ENCODE measurements around the gene FASN.

FASN gene

GRCh38 chr17:82108038-82108437 lies 10.0 kb upstream of the FASN start:
- Histone ChIP-seq H3K4me1 (ENCODE audit: low read depth, poor library complexity, severe bottlenecking) (peaks cover 15% of the 10 kb centered on the region), H3K4me3 (IDR thresholded peaks at IDR 0.05; ENCODE audit: insufficient read depth, low read depth, low read length) (no peak overlapping the region), H3K27ac (no peak overlapping the region), H3K4me2 (no peak overlapping the region), H3K9ac (no peak overlapping the region), H3K36me3 (ENCODE audit: insufficient read depth) (no peaks in the 10 kb centered on the region), H3K79me2 (ENCODE audit: insufficient read depth, low read depth) (0 out of 2 replicates have a peak, but pooled peaks cover under 1% of the 10 kb centered on the region), H4K20me1 (ENCODE audit: insufficient read depth) (no peaks in the 10 kb centered on the region), H2AFZ (ENCODE audit: low read depth) (no peak overlapping the region), H3K27me3 (ENCODE audit: insufficient read depth, low read depth) (no peaks in the 10 kb centered on the region)
- TF ChIP-seq, protein P1, sequence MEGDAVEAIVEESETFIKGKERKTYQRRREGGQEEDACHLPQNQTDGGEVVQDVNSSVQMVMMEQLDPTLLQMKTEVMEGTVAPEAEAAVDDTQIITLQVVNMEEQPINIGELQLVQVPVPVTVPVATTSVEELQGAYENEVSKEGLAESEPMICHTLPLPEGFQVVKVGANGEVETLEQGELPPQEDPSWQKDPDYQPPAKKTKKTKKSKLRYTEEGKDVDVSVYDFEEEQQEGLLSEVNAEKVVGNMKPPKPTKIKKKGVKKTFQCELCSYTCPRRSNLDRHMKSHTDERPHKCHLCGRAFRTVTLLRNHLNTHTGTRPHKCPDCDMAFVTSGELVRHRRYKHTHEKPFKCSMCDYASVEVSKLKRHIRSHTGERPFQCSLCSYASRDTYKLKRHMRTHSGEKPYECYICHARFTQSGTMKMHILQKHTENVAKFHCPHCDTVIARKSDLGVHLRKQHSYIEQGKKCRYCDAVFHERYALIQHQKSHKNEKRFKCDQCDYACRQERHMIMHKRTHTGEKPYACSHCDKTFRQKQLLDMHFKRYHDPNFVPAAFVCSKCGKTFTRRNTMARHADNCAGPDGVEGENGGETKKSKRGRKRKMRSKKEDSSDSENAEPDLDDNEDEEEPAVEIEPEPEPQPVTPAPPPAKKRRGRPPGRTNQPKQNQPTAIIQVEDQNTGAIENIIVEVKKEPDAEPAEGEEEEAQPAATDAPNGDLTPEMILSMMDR (conservative IDR thresholded peaks at IDR 0.05; ENCODE audit: low read depth, low read length): no peak

- TF ChIP-seq, protein P1 (conservative IDR thresholded peaks at IDR 0.05; ENCODE audit: low read depth, low read length): no peak
- no peaks in the 10 kb centered on the region for H3K27me3 ChIP-seq (ENCODE audit: insufficient read depth, low read depth)
These were observed 9.4 kb upstream of the FASN start for GRCh38 chr17:82107341-82107860.

GRCh38 chr17:82106688-82107305 lies 8.8 kb upstream of the FASN start:
- Histone ChIP-seq H3K36me3 (ENCODE audit: insufficient read depth) (no peaks in the 10 kb centered on the region), H3K4me1 (ENCODE audit: low read depth, poor library complexity, severe bottlenecking) (peaks cover 15% of the 10 kb centered on the region)

More at GRCh38 chr17:82107341-82107860, 9.4 kb upstream of the FASN start:
- Histone ChIP-seq H4K20me1 (ENCODE audit: insufficient read depth) (no peaks in the 10 kb centered on the region), H3K79me2 (ENCODE audit: insufficient read depth, low read depth) (0 out of 2 replicates have a peak, but pooled peaks cover 4% of the 10 kb centered on the region), H3K4me2 (no peak overlapping the region), H3K9ac (no peak overlapping the region), H3K4me1 (ENCODE audit: low read depth, poor library complexity, severe bottlenecking) (peaks cover 15% of the 10 kb centered on the region), H3K27ac (no peak overlapping the region), H3K36me3 (ENCODE audit: insufficient read depth) (no peaks in the 10 kb centered on the region), H2AFZ (ENCODE audit: low read depth) (no peak overlapping the region), H3K4me3 (IDR thresholded peaks at IDR 0.05; ENCODE audit: insufficient read depth, low read depth, low read length) (no peak overlapping the region)

DNA sequence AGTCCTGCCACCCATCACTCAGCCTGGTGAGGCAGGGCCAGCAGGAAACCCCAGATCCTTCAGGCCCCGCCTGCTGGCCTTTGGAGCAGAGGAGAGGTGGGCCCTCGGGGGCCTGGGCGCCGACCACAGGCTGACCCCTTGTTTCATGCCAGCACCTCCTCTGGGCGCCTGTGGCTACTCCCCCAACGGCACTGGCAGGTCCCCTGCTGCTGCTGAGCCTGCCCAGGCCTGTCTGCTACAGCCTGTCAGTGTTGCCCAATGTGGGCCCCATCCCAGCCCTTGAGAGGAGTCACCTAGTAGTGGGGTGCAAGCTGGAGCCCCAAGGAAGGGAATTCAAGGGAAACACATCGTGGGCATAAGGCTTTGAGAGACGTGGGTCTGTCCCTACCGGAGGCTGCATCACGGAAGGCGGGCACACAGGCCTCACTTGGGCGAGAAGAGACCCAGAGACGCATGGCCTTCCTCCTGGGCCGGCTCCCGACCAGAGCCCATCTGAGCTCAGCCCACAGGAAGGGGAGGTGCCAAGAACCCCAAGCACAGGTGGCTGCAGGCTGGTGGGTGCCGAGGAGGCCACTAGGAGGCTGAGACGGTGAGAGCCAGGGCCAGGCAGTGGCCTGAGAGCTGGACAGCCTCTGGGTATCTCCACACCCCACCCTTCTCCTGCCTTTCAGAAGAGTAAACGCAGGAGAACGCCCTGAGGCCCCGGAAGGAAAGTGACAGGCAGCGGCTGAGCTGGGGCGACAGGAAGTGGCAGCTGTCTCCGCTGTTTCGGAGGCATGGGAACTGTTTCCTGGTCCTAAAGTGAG lies 8.0 kb upstream of the FASN start:
- TF ChIP-seq, protein P1 (conservative IDR thresholded peaks at IDR 0.05; ENCODE audit: low read depth, low read length): peak; percentile 54; the same call in 1 of the 2 replicates
- no peaks in the 10 kb centered on the region for H4K20me1 ChIP-seq (ENCODE audit: insufficient read depth)
- H3K9ac ChIP-seq: peak overlapping the region; percentile 46; the same call in 1 of the 2 replicates
- no peak overlapping the region for H3K4me3 ChIP-seq (IDR thresholded peaks at IDR 0.05; ENCODE audit: insufficient read depth, low read depth, low read length)
- no peaks in the 10 kb centered on the region for H3K36me3 ChIP-seq (ENCODE audit: insufficient read depth)
- H3K27me3 ChIP-seq (ENCODE audit: insufficient read depth, low read depth): no peaks in the 10 kb centered on the region
- H3K4me2 ChIP-seq: peak overlapping the region; percentile 72
- peak overlapping the region; percentile 49 for H3K27ac ChIP-seq
- H3K4me1 ChIP-seq (ENCODE audit: low read depth, poor library complexity, severe bottlenecking): peaks cover 15% of the 10 kb centered on the region
- peak overlapping the region; percentile 32; the same call in 1 of the 2 replicates for H2AFZ ChIP-seq (ENCODE audit: low read depth)
- H3K79me2 ChIP-seq (ENCODE audit: insufficient read depth, low read depth): 0 out of 2 replicates have a peak, but pooled peaks cover 4% of the 10 kb centered on the region

More at GRCh38 chr17:82106688-82107305, 8.8 kb upstream of the FASN start:
- Histone ChIP-seq H3K4me2 (peak overlapping the region; percentile 72), H3K4me3 (IDR thresholded peaks at IDR 0.05; ENCODE audit: insufficient read depth, low read depth, low read length) (no peak overlapping the region), H3K79me2 (ENCODE audit: insufficient read depth, low read depth) (0 out of 2 replicates have a peak, but pooled peaks cover 4% of the 10 kb centered on the region), H3K9ac (peak overlapping the region; percentile 46; the same call in 1 of the 2 replicates), H4K20me1 (ENCODE audit: insufficient read depth) (no peaks in the 10 kb centered on the region), H2AFZ (ENCODE audit: low read depth) (peak overlapping the region; percentile 32; the same call in 1 of the 2 replicates), H3K27me3 (ENCODE audit: insufficient read depth, low read depth) (no peaks in the 10 kb centered on the region), H3K27ac (peak overlapping the region; percentile 49)
- TF ChIP-seq, protein P1 (conservative IDR thresholded peaks at IDR 0.05; ENCODE audit: low read depth, low read length): no peak; the same call in 1 of the 2 replicates

Measured in KMS-11 (cell line).